ENCODE measurements around the gene LAMA2.

- TF ChIP-seq EZH2 (IDR thresholded peaks at IDR 0.05; ENCODE audit: insufficient read depth, low read length): no peak
- no peak for TF ChIP-seq CTCF (IDR thresholded peaks at IDR 0.05; ENCODE audit: insufficient read depth, low read depth, low read length)
These were observed 380.2 kb downstream of the LAMA2 start for GRCh38 chr6:129263176-129263575.
